Cardiac fibroblast (primary cell): ENCODE results near the gene PDIA3.

ENCODE experiments used
- DNase-seq, 2 donors: peaks; one replicate each; pipeline versions ENCODE4 v3.0.0 to v3.0.0-alpha.2; 2010; ENCODE audit warnings: low read depth in 2 of 2
- H3K4me3 ChIP-seq, 2 donors: replicated peaks in 1 of 2; 1 replicate in 1 of 2; 2 replicates in 1 of 2; pipeline ENCODE4 v1.5.1; 2011; ENCODE audit warnings: low read depth in 2 of 2, low read length in 2 of 2, mild to moderate bottlenecking in 2 of 2, moderate library complexity in 1 of 2
- TF ChIP-seq, protein P1 (sequence below): IDR thresholded peaks from one replicate; pipeline ENCODE4 v1.5.1; 2011; ENCODE audit warnings: low read depth, mild to moderate bottlenecking, low read length, inconsistent platforms

PDIA3 gene

DNA sequence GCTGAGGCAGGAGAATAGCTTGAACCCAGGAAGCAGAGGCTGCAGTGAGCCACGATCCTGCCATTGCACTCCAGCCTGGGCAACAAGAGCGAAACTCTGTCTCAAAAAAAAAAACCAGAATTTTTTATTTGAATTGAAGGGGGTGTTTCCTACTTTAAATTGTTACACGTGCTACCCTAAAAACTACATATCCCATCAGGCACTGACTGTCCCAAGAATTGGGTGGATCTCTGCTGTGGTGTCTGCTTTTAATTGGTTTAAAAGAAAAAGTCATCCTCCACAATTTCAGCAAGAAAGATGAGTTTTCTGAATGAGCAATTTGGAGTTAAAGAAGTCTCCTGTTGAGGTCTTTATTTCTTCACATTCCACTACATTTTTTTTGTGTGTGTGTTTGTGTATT, 2.1 kb downstream of the PDIA3 start:
- peak; percentile 26 to 43 for DNase-seq
- TF ChIP-seq, protein P1, sequence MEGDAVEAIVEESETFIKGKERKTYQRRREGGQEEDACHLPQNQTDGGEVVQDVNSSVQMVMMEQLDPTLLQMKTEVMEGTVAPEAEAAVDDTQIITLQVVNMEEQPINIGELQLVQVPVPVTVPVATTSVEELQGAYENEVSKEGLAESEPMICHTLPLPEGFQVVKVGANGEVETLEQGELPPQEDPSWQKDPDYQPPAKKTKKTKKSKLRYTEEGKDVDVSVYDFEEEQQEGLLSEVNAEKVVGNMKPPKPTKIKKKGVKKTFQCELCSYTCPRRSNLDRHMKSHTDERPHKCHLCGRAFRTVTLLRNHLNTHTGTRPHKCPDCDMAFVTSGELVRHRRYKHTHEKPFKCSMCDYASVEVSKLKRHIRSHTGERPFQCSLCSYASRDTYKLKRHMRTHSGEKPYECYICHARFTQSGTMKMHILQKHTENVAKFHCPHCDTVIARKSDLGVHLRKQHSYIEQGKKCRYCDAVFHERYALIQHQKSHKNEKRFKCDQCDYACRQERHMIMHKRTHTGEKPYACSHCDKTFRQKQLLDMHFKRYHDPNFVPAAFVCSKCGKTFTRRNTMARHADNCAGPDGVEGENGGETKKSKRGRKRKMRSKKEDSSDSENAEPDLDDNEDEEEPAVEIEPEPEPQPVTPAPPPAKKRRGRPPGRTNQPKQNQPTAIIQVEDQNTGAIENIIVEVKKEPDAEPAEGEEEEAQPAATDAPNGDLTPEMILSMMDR, result no peak
- H3K4me3 ChIP-seq, result peak overlapping the region in 1 of 2 donors; percentile 78

DNA sequence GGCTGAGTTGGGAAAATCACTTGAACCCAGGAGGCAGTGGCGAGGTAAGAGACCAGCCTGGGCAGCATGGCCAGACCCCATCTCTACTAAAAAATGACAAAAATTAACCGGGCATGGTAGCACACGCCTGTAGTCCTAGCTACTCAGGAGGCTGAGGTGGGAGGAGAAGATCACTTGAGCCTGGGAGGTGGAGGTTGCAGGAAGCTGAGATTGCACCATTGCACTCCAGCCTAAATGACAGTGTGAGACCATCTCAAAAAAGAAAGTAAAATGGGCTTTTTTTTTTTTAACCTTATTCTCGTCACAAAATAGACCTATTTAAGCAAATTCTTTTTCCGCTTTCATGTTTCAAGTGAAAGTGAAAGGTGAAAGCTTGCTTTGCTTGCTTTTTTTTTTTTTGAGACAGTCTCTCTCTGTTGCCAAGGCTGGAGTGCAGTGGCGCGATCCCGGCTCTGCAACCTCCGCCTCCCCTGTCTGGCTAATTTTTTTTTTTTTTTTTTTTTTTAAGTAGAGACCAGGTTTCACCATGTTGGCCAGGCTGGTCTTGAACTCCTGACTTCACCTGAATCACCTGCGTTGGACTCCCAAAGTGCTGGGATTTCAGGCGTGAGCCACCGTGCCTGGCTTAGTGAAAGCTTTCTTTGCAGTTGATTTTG, 3.6 kb downstream of the PDIA3 start:
- DNase-seq, result peak in 1 of 2 donors; percentile 16
- H3K4me3 ChIP-seq, result no peak overlapping the region
- TF ChIP-seq, protein P1, result no peak

DNA sequence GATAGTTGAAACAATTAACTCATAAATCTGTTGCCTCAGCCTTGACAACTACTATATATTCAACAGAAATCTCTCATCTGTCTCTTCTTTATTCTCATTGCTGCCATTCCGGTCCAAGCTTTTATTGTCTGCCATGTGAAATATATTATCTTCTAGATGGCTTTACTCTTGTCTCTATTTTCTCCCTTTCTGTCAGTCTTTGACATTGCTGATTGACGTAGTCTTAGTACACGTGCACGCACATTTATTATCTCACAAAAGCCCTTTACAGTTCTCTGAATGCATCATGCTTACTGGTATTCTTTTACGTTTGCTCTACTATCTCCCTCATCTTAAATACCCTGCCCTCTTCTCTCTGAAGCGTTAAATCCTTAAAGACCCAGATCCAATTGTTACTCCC, 5.6 kb downstream of the PDIA3 start:
- no peak overlapping the region for H3K4me3 ChIP-seq
- TF ChIP-seq, protein P1, result no peak
- no peak for DNase-seq

DNA sequence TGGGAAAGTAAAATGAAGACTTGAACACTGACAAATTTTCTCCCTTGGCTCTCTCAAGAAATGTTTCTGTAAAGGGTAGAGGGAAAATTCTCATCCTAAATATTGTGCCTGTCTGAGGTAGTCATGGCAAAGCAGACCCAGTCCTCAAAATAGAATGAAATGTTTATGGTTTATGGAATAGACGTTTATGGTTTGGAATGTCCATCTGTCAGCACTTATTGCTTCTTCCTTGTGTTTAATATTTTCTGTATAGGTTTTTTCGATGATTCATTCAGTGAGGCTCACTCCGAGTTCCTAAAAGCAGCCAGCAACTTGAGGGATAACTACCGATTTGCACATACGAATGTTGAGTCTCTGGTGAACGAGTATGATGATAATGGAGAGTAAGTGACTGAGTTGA, 16.6 kb downstream of the PDIA3 start:
- TF ChIP-seq, protein P1, result no peak
- no peak overlapping the region for H3K4me3 ChIP-seq
- DNase-seq, result no peak

DNA sequence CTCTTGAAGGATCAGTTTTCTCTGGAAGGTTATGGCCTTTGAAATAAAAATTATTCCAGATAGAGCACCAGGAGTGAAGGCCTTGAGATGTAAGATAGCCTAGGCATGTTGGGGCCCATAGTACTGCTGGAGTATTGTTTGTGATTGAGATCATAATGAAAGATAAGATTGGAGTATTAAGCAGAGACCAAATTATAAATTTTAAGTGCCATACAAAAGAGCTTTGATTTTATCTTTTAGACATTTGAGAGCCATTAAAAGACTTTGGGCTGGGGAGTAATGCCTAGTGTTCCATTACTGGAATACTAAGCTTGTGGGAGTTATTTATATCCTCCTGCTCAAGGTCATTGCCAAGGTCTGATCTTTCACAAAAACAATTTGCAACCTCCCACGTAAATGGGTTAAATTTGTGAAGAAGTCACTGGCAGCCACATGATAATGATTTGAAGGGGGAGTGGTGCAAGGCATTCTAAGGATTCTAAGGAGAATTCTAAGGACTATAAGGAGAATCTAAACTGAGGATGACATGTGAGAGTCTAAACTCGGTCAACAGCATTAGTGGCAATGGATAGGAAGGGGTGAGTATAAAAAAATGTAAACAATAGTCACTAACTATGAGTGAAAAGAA, 17.7 kb downstream of the PDIA3 start:
- no peak overlapping the region for H3K4me3 ChIP-seq

DNA sequence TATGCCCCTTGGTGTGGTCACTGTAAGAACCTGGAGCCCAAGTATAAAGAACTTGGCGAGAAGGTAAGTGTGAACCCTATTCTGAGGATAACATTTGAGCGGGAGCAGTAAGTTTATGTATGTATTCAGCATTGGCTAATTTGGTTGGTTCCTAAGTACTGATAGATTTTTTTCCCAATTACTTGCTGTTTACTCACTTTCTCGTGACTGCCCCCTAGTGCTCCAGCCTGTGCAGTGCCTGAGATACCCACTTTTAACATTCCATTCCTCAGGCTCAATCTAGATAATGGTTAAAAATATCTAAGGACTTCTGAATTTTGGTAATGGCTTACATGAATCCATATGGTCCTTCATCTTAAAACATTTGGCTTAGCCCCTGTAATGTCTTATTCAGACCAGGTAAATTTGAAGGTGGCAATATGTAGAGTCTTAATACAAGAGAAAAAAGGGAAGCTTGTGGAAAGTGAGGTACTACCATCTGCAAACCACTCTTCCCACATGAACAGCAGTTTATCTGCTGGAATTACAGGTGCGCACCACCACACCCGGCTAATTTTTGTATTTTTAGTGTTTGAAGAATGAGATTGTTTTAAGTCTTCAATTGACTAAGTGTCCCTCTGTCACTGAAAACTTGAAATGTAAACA, 23.5 kb downstream of the PDIA3 start:
- TF ChIP-seq, protein P1, result peak; percentile 91
- peak; percentile 75 to 77 for DNase-seq
- H3K4me3 ChIP-seq, result no peak overlapping the region

More for the DNA sequence above, 17.7 kb downstream of the PDIA3 start:
- TF ChIP-seq, protein P1, result no peak
- DNase-seq, result no peak
